ENCODE measurements around the gene PITX1. TPM values are rescaled to one million over a fixed set of nuclear protein-coding genes. Genes with fewer than 3 reads are reported as not detected.
A peak's percentile ranks its signal among the peaks of the same experiment; 100 is the strongest.

Gene PITX1
- total RNA-seq, 1 donor from 2014 or later: not detected

GRCh38 chr5:135032999-135033861 is 798 bp downstream of the PITX1 start:
- no peak for DNase-seq (ENCODE audit: low read depth, low spot score)

DNA sequence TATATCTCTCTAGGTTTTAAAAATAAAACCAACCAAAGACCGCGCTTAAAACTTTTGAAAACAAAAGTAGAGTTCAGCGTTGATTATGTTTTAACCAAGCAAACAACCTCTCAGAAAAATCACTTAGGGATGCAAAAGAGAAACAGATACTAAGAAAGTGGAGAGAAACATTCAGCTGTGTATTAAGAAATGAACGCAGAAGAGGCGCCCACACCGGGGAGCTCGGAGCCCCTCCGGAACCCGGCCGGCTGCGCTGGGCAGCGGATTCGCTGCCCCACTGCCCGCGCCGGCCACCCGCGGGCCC is 1.4 kb downstream of the PITX1 start:
- no peak overlapping the region for H3K27ac Mint-ChIP-seq (ENCODE audit: unreplicated experiment)

More at GRCh38 chr5:135032999-135033861, 798 bp downstream of the PITX1 start:
- H3K9me3 Mint-ChIP-seq: no peaks in the 10 kb centered on the region
- H3K4me1 Mint-ChIP-seq: peaks cover 20% of the 10 kb centered on the region
- TF ChIP-seq, protein P1, sequence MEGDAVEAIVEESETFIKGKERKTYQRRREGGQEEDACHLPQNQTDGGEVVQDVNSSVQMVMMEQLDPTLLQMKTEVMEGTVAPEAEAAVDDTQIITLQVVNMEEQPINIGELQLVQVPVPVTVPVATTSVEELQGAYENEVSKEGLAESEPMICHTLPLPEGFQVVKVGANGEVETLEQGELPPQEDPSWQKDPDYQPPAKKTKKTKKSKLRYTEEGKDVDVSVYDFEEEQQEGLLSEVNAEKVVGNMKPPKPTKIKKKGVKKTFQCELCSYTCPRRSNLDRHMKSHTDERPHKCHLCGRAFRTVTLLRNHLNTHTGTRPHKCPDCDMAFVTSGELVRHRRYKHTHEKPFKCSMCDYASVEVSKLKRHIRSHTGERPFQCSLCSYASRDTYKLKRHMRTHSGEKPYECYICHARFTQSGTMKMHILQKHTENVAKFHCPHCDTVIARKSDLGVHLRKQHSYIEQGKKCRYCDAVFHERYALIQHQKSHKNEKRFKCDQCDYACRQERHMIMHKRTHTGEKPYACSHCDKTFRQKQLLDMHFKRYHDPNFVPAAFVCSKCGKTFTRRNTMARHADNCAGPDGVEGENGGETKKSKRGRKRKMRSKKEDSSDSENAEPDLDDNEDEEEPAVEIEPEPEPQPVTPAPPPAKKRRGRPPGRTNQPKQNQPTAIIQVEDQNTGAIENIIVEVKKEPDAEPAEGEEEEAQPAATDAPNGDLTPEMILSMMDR (conservative IDR thresholded peaks at IDR 0.05): no peak
- H3K36me3 Mint-ChIP-seq (ENCODE audit: low read depth): peaks cover 2% of the 10 kb centered on the region
- H3K27me3 Mint-ChIP-seq (ENCODE audit: low read depth): peaks cover 93% of the 10 kb centered on the region
- H3K4me3 Mint-ChIP-seq: peak overlapping the region; percentile 3
- H3K27ac Mint-ChIP-seq (ENCODE audit: unreplicated experiment): no peak overlapping the region

GRCh38 chr5:135031813-135032694 is 2.0 kb downstream of the PITX1 start:
- H3K4me1 Mint-ChIP-seq: peaks cover 20% of the 10 kb centered on the region
- DNase-seq (ENCODE audit: low read depth, low spot score): no peak
- H3K27me3 Mint-ChIP-seq (ENCODE audit: low read depth): peaks cover 93% of the 10 kb centered on the region
- no peak overlapping the region for H3K27ac Mint-ChIP-seq (ENCODE audit: unreplicated experiment)
- H3K36me3 Mint-ChIP-seq (ENCODE audit: low read depth): peaks cover 2% of the 10 kb centered on the region
- TF ChIP-seq, protein P1 (conservative IDR thresholded peaks at IDR 0.05): no peak
- peak overlapping the region; percentile 44 for H3K4me3 Mint-ChIP-seq
- no peaks in the 10 kb centered on the region for H3K9me3 Mint-ChIP-seq

More for the DNA sequence above, 1.4 kb downstream of the PITX1 start:
- TF ChIP-seq, protein P1 (conservative IDR thresholded peaks at IDR 0.05): no peak
- H3K4me1 Mint-ChIP-seq: peaks cover 20% of the 10 kb centered on the region
- H3K9me3 Mint-ChIP-seq: no peaks in the 10 kb centered on the region
- H3K36me3 Mint-ChIP-seq (ENCODE audit: low read depth): peaks cover 2% of the 10 kb centered on the region
- DNase-seq (ENCODE audit: low read depth, low spot score): no peak
- peak overlapping the region; percentile 10 for H3K4me3 Mint-ChIP-seq
- peaks cover 93% of the 10 kb centered on the region for H3K27me3 Mint-ChIP-seq (ENCODE audit: low read depth)

DNA sequence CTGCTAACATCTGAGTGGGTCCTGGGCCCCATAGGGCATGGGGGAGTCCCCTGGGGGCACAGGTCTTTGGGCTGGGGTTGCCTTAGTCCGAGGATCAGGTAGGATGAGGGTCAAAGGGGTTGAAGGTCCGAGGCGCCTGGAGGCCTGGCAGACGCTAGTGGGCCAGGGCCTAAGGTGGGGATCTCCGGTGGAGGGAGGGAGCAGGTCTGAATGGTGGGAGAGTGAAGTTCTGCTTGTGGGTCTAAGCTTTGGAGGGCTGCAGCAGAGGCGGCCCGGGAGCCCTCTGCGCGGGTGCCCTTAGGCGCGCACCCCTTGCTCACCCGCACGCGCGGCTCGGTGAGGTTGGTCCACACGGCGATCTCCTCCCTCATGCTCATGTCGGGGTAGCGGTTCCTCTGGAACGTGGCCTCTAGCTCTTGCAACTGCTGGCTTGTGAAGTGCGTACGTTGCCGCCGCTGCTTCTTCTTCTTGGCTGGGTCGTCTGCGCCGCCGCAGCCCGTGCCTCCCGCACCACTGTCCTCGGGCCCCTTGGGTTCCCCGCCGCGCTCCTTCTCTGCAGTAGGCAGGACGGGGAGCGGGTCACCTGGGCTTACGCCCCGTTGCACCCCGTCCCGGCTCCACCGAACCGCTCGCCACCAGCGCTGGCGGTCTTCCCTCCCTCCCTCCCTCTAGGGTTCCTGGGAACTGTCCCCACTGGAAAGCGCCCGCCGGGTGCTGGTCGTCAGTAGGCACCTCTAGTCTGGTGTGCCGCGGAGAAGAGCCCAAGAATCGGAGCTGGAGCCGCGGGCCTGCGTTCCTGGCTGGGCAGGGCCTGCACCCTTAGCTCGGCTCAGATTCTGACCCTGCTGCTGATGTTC is 2.8 kb downstream of the PITX1 start:
- H3K27me3 Mint-ChIP-seq (ENCODE audit: low read depth): peaks cover 93% of the 10 kb centered on the region
- H3K4me1 Mint-ChIP-seq: peaks cover 20% of the 10 kb centered on the region
- no peak overlapping the region for H3K27ac Mint-ChIP-seq (ENCODE audit: unreplicated experiment)
- H3K4me3 Mint-ChIP-seq: no peak overlapping the region
- no peak for DNase-seq (ENCODE audit: low read depth, low spot score)
- TF ChIP-seq, protein P1 (conservative IDR thresholded peaks at IDR 0.05): no peak
- peaks cover 2% of the 10 kb centered on the region for H3K36me3 Mint-ChIP-seq (ENCODE audit: low read depth)
- H3K9me3 Mint-ChIP-seq: no peaks in the 10 kb centered on the region

Measured in neural crest cell (in vitro differentiated cells).